A549 (cell line): Measurements from ENCODE around the gene GGNBP2. TPM values are rescaled to one million over a fixed set of nuclear protein-coding genes. Genes with fewer than 3 reads are reported as not detected.
A peak's percentile ranks its signal among the peaks of the same experiment; 100 is the strongest.

Experiments used
- ATAC-seq, 2 experiments: fragments of 200-7000 bp in 1 of 2; fragments of >200 bp in 1 of 2; cut with Nextera tagmentation in 1 of 2; cut with Tn5 transposase in 1 of 2; 3 replicates each; pipeline versions ENCODE4 v1.8.0 to v1.9.1; 2018 to 2020; ENCODE audit warnings: mild to moderate bottlenecking in 1 of 2, moderate library complexity in 1 of 2
- CTCF ChIA-PET: fragments of 300-600 bp; sonication (Branson Sonifier 250); formaldehyde crosslinking; extraction: SDS; loops from one replicate; lab custom pipeline; 2021; ENCODE audit warnings: antibody characterized with exemption, inconsistent platforms; lab: Yijun Ruan, JAX
- POLR2A ChIA-PET: fragments of 350-600 bp; formaldehyde crosslinking; extraction: SDS; loops from one replicate; lab custom pipeline; 2021; ENCODE audit warnings: antibody characterized with exemption, inconsistent platforms; lab: Yijun Ruan, JAX
- DNase-seq, 2 experiments: peaks; one replicate each; pipeline versions ENCODE4 v3.0.0 to v3.0.0-alpha.2; 2011 to 2016; ENCODE audit warnings: low read depth in 1 of 2, low spot score in 1 of 2
- FAIRE-seq: peaks from 2 replicates; lab custom pipeline; 2011; peaks lifted over from hg19 to GRCh38; lab: Jason Lieb, UNC
- H3K27ac ChIP-seq, 2 experiments: fragments of >200 bp; sonication (Bioruptor Twin); formaldehyde crosslinking; 3 replicates each; pipeline ENCODE4 v1.5.1; 2016 to 2017
- H3K4me1 ChIP-seq: fragments of >200 bp; sonication (Bioruptor Twin); formaldehyde crosslinking; 3 replicates; pipeline ENCODE4 v1.6.1; 2016
- H3K4me2 ChIP-seq: fragments of >200 bp; sonication (Bioruptor Twin); formaldehyde crosslinking; 3 replicates; pipeline ENCODE4 v1.6.1; 2016
- H3K4me3 ChIP-seq: fragments of >200 bp; sonication (Bioruptor Twin); formaldehyde crosslinking; 3 replicates; pipeline ENCODE4 v1.5.1; 2016
- H3K9me3 ChIP-seq: fragments of >200 bp; sonication (Bioruptor Twin); formaldehyde crosslinking; 3 replicates; pipeline ENCODE4 v1.6.1; 2016
- BHLHE40 ChIP-seq: IDR thresholded peaks from 2 replicates; pipeline ENCODE4 v1.6.1; 2012; ENCODE audit warnings: low read depth, low read length, inconsistent platforms
- CBX2 ChIP-seq: fragments of 200-600 bp; sonication (generic); IDR thresholded peaks from 2 replicates; pipeline ENCODE4 v1.6.1; 2016; ENCODE audit warnings: low read depth, mild to moderate bottlenecking, borderline replicate concordance
- CEBPB ChIP-seq, 2 experiments: fragments of >200 bp in 1 of 2; sonication (Bioruptor Twin) in 1 of 2; formaldehyde crosslinking in 1 of 2; IDR thresholded peaks; 2 replicates each; pipeline ENCODE4 v1.6.1; 2012 to 2016
- CHD2 ChIP-seq: fragments of 150-350 bp; IDR thresholded peaks from 2 replicates; pipeline ENCODE4 v1.6.1; 2014; ENCODE audit warnings: low read length; ENCODE audit not compliant: partially characterized antibody
- CHD4 ChIP-seq: fragments of 200-600 bp; sonication (generic); IDR thresholded peaks from 2 replicates; pipeline ENCODE4 v1.6.1; 2016; ENCODE audit warnings: antibody characterized with exemption, mild to moderate bottlenecking, borderline replicate concordance
- HDAC2 ChIP-seq: fragments of 200-600 bp; sonication (generic); IDR thresholded peaks from 2 replicates; pipeline ENCODE4 v1.6.1; 2016
- HOXA7 ChIP-seq: fragments of 250-450 bp; sonication (Bioruptor Pico); IDR thresholded peaks from 2 replicates; pipeline ENCODE4 v1.5.0; 2020; ENCODE audit warnings: mild to moderate bottlenecking, moderate library complexity
- HOXB5 ChIP-seq: fragments of 250-450 bp; sonication (Bioruptor Pico); IDR thresholded peaks from 2 replicates; pipeline ENCODE4 v1.5.0; 2020; ENCODE audit warnings: mild to moderate bottlenecking, moderate library complexity
- JUN ChIP-seq, 2 experiments: fragments of >200 bp; sonication (Bioruptor Twin); formaldehyde crosslinking; IDR thresholded peaks; 2 replicates in 1 of 2; 3 replicates in 1 of 2; pipeline ENCODE4 v1.6.1; 2016 to 2017
- KDM1A ChIP-seq: fragments of 200-600 bp; sonication (generic); IDR thresholded peaks from 2 replicates; pipeline ENCODE4 v1.6.1; 2016; ENCODE audit warnings: low read depth, mild to moderate bottlenecking
- KDM5A ChIP-seq: fragments of 200-600 bp; sonication (generic); IDR thresholded peaks from 2 replicates; pipeline ENCODE4 v1.6.1; 2016; ENCODE audit warnings: antibody characterized with exemption, mild to moderate bottlenecking
- MAFK ChIP-seq: fragments of 450-650 bp; IDR thresholded peaks from 2 replicates; pipeline ENCODE4 v1.6.1; 2014; ENCODE audit not compliant: partially characterized antibody
- PHF8 ChIP-seq: fragments of 200-600 bp; sonication (generic); IDR thresholded peaks from 2 replicates; pipeline ENCODE4 v1.6.1; 2016; ENCODE audit warnings: low read depth, mild to moderate bottlenecking, antibody characterized with exemption, moderate library complexity, borderline replicate concordance
- POLR2A ChIP-seq: IDR thresholded peaks from 2 replicates; pipeline ENCODE4 v1.6.1; 2012; ENCODE audit warnings: mild to moderate bottlenecking, low read length
- POLR2AphosphoS2 ChIP-seq: conservative IDR thresholded peaks from 2 replicates; pipeline ENCODE4 v1.6.1; 2012; ENCODE audit warnings: low read length, improper control_type of control experiment, inconsistent platforms
- RARB ChIP-seq: fragments of 250-450 bp; sonication (Bioruptor Pico); IDR thresholded peaks from 2 replicates; pipeline ENCODE4 v1.8.0; 2021; ENCODE audit warnings: mild to moderate bottlenecking, moderate library complexity
- RCOR1 ChIP-seq: fragments of 150-350 bp; IDR thresholded peaks from 2 replicates; pipeline ENCODE4 v1.6.1; 2014; ENCODE audit warnings: antibody characterized with exemption, low read length, low read depth
- RNF2 ChIP-seq: fragments of 200-600 bp; sonication (generic); IDR thresholded peaks from 2 replicates; pipeline ENCODE4 v1.6.1; 2016; ENCODE audit warnings: low read depth, mild to moderate bottlenecking, antibody characterized with exemption, moderate library complexity, borderline replicate concordance
- SREBF2 ChIP-seq: fragments of 450-650 bp; IDR thresholded peaks from 2 replicates; pipeline ENCODE4 v1.6.1; 2014; ENCODE audit warnings: mild to moderate bottlenecking, moderate library complexity
- TP53 ChIP-seq: fragments of 250-450 bp; sonication (Bioruptor Pico); IDR thresholded peaks from 2 replicates; pipeline ENCODE4 v1.5.0; 2021; ENCODE audit warnings: mild to moderate bottlenecking, moderate library complexity
- ZSCAN20 ChIP-seq: fragments of 250-450 bp; sonication (Bioruptor Pico); IDR thresholded peaks from 2 replicates; pipeline ENCODE4 v1.8.0; 2022; ENCODE audit warnings: mild to moderate bottlenecking, moderate library complexity
- WGBS: methylation state at CpG from one replicate; pipeline ENCODE4 v1.1.6; 2017; ENCODE audit errors: missing lambda C conversion rate; 5-methylcytosine and 5-hydroxymethylcytosine counted together
- polyA plus RNA-seq, 4 experiments: library from polyadenylated mRNA; depleted of rRNA in 3 of 4; stranded (reverse); fragments of >200 nt; fragmentation: RNase III in 1 of 4; extraction: RNeasy Plus Mini Kit Qiagen cat#74134 plus additional on column Dnase treatment in 1 of 4; gene quantifications; 2 replicates in 3 of 4; 3 replicates in 1 of 4; pipeline ENCODE4 v1.2.3, GENCODE V29; 2011 to 2017
- TF ChIP-seq, protein P1 (sequence below): IDR thresholded peaks from 2 replicates; pipeline ENCODE4 v1.6.1; 2012
- TF ChIP-seq, protein P2 (sequence below): fragments of 150-350 bp; IDR thresholded peaks from 2 replicates; pipeline ENCODE4 v1.6.1; 2014; ENCODE audit warnings: low read depth, mild to moderate bottlenecking, low read length
- TF ChIP-seq, protein P3 (sequence below): fragments of >200 bp; sonication (Bioruptor Twin); formaldehyde crosslinking; IDR thresholded peaks from 3 replicates; pipeline ENCODE4 v1.5.1; 2016
- TF ChIP-seq, protein P4 (sequence below): fragments of >200 bp; sonication (Bioruptor Twin); formaldehyde crosslinking; IDR thresholded peaks from 3 replicates; pipeline ENCODE4 v1.6.1; 2016
- TF ChIP-seq, protein P5 (sequence below): fragments of 200-600 bp; sonication (generic); IDR thresholded peaks from 2 replicates; pipeline ENCODE4 v1.6.1; 2016; ENCODE audit warnings: antibody characterized with exemption, mild to moderate bottlenecking, moderate library complexity
- TF ChIP-seq, protein P6 (sequence below): IDR thresholded peaks from 2 replicates; pipeline ENCODE4 v1.6.1; 2012; ENCODE audit warnings: low read depth, borderline replicate concordance

GGNBP2 gene
- polyA plus RNA-seq, 2 of the 4 experiments (the other 2 are of a cell fraction), result 83.7 to 144 TPM

DNA sequence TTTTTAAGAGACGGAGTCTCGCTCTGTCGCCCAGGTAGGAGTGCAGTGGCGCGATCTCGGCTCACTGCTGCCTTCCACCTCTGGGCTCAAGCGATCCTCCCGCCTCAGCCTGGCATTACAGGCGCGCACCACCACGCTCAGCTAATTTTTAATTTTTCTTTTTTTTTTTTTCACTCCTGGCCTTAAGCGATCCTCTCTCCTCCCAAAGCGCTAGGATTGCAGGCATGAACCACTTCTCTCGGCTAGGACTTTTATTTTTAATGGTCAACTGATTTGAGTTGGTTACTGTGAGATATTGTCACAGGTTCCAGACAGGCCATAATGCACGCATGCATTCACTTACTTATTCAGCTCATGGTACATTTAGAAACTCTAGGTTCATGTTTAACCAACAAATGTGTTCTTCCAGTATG, 9.0 kb upstream of the GGNBP2 start:
- no peak for FAIRE-seq
- Histone ChIP-seq H3K4me1 (peaks cover 9% of the 10 kb centered on the region; the same call in 2 of the 3 replicates), H3K9me3 (peaks cover 4% of the 10 kb centered on the region; the same call in 1 of the 3 replicates), H3K4me3 (peak overlapping the region; percentile 67), H3K27ac (peak overlapping the region; percentile 91 to 95), H3K4me2 (peak overlapping the region; percentile 78)
- ATAC-seq, result peak; percentile 10 to 44; a peak in 5 of 6 replicates
- ChIA-PET POLR2A (interaction anchor here (0.7 to 3.7 kb wide), 6 partner anchors 10 to 726 kb away, joined by 3 to 81 read pairs (median 4); partner anchors contain the start of genes GGNBP2, MRM1 and TAF15), CTCF (interaction anchor here (1.0 to 5.2 kb wide), 7 partner anchors 7 to 566 kb away, joined by 3 to 21 read pairs (median 7); partner anchors contain the start of gene MRM1)
- 4% methylated on average over 15 of the region's 15 CpGs for WGBS
- TF ChIP-seq, protein P1, sequence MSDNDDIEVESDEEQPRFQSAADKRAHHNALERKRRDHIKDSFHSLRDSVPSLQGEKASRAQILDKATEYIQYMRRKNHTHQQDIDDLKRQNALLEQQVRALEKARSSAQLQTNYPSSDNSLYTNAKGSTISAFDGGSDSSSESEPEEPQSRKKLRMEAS, result no peak
- TF ChIP-seq POLR2A, result no peak
- TF ChIP-seq, protein P2, sequence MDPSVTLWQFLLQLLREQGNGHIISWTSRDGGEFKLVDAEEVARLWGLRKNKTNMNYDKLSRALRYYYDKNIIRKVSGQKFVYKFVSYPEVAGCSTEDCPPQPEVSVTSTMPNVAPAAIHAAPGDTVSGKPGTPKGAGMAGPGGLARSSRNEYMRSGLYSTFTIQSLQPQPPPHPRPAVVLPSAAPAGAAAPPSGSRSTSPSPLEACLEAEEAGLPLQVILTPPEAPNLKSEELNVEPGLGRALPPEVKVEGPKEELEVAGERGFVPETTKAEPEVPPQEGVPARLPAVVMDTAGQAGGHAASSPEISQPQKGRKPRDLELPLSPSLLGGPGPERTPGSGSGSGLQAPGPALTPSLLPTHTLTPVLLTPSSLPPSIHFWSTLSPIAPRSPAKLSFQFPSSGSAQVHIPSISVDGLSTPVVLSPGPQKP, result no peak
- TF ChIP-seq HOXA7 (CRISPR knock-in tag), result 0 out of 2 replicates have a peak, but pooled peaks have one; percentile 11
- TF ChIP-seq JUN (IDR thresholded peaks at IDR 0.05), result 0 out of 5 replicates have a peak, but pooled peaks of 1 of the 2 experiments have one; percentile 13
- no peak for TF ChIP-seq HOXB5 (CRISPR knock-in tag)
- no peak for TF ChIP-seq CHD2
- TF ChIP-seq RARB (CRISPR knock-in tag), result no peak
- TF ChIP-seq, protein P3, sequence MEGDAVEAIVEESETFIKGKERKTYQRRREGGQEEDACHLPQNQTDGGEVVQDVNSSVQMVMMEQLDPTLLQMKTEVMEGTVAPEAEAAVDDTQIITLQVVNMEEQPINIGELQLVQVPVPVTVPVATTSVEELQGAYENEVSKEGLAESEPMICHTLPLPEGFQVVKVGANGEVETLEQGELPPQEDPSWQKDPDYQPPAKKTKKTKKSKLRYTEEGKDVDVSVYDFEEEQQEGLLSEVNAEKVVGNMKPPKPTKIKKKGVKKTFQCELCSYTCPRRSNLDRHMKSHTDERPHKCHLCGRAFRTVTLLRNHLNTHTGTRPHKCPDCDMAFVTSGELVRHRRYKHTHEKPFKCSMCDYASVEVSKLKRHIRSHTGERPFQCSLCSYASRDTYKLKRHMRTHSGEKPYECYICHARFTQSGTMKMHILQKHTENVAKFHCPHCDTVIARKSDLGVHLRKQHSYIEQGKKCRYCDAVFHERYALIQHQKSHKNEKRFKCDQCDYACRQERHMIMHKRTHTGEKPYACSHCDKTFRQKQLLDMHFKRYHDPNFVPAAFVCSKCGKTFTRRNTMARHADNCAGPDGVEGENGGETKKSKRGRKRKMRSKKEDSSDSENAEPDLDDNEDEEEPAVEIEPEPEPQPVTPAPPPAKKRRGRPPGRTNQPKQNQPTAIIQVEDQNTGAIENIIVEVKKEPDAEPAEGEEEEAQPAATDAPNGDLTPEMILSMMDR, result peak; percentile 21; the same call in 1 of the 3 replicates
- TF ChIP-seq PHF8, result peak; percentile 80; the same call in 1 of the 2 replicates
- TF ChIP-seq CHD4, result peak; percentile 76; the same call in 1 of the 2 replicates
- no peak for TF ChIP-seq KDM5A
- TF ChIP-seq CEBPB (IDR thresholded peaks at IDR 0.05), result no peak
- TF ChIP-seq KDM1A, result peak; percentile 84
- TF ChIP-seq, protein P4, sequence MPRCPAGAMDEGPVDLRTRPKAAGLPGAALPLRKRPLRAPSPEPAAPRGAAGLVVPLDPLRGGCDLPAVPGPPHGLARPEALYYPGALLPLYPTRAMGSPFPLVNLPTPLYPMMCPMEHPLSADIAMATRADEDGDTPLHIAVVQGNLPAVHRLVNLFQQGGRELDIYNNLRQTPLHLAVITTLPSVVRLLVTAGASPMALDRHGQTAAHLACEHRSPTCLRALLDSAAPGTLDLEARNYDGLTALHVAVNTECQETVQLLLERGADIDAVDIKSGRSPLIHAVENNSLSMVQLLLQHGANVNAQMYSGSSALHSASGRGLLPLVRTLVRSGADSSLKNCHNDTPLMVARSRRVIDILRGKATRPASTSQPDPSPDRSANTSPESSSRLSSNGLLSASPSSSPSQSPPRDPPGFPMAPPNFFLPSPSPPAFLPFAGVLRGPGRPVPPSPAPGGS, result no peak; the same call in 2 of the 3 replicates
- TF ChIP-seq RNF2, result no peak
- no peak for TF ChIP-seq BHLHE40
- no peak for TF ChIP-seq RCOR1
- TF ChIP-seq, protein P5, sequence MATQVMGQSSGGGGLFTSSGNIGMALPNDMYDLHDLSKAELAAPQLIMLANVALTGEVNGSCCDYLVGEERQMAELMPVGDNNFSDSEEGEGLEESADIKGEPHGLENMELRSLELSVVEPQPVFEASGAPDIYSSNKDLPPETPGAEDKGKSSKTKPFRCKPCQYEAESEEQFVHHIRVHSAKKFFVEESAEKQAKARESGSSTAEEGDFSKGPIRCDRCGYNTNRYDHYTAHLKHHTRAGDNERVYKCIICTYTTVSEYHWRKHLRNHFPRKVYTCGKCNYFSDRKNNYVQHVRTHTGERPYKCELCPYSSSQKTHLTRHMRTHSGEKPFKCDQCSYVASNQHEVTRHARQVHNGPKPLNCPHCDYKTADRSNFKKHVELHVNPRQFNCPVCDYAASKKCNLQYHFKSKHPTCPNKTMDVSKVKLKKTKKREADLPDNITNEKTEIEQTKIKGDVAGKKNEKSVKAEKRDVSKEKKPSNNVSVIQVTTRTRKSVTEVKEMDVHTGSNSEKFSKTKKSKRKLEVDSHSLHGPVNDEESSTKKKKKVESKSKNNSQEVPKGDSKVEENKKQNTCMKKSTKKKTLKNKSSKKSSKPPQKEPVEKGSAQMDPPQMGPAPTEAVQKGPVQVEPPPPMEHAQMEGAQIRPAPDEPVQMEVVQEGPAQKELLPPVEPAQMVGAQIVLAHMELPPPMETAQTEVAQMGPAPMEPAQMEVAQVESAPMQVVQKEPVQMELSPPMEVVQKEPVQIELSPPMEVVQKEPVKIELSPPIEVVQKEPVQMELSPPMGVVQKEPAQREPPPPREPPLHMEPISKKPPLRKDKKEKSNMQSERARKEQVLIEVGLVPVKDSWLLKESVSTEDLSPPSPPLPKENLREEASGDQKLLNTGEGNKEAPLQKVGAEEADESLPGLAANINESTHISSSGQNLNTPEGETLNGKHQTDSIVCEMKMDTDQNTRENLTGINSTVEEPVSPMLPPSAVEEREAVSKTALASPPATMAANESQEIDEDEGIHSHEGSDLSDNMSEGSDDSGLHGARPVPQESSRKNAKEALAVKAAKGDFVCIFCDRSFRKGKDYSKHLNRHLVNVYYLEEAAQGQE, result no peak; the same call in 1 of the 2 replicates
- TF ChIP-seq CBX2, result no peak
- TF ChIP-seq HDAC2, result peak; percentile 77
- peak; percentile 67; the same call in 1 of the 2 replicates for TF ChIP-seq ZSCAN20 (CRISPR knock-in tag)
- no peak for TF ChIP-seq MAFK
- TF ChIP-seq, protein P6, sequence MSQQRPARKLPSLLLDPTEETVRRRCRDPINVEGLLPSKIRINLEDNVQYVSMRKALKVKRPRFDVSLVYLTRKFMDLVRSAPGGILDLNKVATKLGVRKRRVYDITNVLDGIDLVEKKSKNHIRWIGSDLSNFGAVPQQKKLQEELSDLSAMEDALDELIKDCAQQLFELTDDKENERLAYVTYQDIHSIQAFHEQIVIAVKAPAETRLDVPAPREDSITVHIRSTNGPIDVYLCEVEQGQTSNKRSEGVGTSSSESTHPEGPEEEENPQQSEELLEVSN, result no peak
- TF ChIP-seq TP53, result no peak
- TF ChIP-seq SREBF2, result no peak
- no peak for TF ChIP-seq POLR2AphosphoS2
- DNase-seq, result no peak
